Activated CD8-positive, alpha-beta memory T cell treated with anti-CD3 and anti-CD28 coated beads, Interleukin-2, amount 50 U/mL, for 4 hours (primary cell): Measurements from ENCODE around the gene RYR2.
"Not testable (repeated sequence)": the region's sequence is repeated elsewhere in the genome, so short reads cannot be mapped to it uniquely, and the experiment has no call there.

Source experiments
- DNase-seq: peaks from one replicate; pipeline ENCODE4 v3.0.0-alpha.2; 2020

The RYR2 gene

GRCh38 chr1:237590386-237590785 lies 548.4 kb downstream of the RYR2 start:
- no peak for DNase-seq

DNA sequence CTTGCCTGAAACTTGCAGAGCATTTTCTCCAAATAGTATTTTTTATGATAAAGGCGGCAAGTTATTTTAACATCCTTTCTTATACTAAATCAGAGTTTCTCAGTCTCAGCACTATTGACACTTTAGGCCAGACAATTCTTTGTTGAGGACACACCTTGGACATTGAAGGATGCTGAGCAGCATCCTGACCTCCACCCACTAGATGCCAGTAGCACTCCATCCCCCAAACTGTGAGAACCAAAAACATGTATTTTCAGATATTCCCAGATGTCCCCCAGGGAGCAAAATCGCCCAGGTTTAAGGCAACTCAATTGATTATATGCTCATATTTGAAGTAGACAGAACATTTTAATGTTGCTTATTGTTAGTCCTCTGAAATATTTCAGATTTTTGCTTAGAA lies 549.4 kb downstream of the RYR2 start:
- DNase-seq = no peak

DNA sequence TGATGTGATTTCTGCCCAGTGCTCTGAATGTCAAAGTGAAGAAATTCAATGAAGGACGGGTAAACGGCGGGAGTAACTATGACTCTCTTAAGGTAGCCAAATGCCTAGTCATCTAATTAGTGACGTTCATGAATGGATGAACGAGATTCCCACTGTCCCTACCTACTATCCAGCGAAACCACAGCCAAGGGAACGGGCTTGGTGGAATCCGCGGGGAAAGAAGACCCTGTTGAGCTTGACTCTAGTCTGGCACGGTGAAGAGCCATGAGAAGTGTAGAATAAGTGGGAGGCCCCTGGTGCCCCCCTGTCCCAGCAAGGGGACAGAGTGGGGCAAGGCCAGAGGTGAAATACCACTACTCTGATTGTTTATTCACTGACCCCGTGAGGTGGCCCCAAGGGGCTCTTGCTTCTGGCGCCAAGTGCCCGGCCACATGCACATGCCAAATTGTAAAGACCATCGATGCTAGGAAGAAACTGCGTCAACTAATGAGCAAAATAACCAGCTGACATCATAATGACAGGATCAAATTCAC lies 561.1 kb downstream of the RYR2 start:
- DNase-seq = not testable (repeated sequence)

- DNase-seq = no peak
Measured at GRCh38 chr1:237608433-237608832, 566.4 kb downstream of the RYR2 start.

GRCh38 chr1:237610157-237610556 lies 568.2 kb downstream of the RYR2 start:
- no peak for DNase-seq

DNA sequence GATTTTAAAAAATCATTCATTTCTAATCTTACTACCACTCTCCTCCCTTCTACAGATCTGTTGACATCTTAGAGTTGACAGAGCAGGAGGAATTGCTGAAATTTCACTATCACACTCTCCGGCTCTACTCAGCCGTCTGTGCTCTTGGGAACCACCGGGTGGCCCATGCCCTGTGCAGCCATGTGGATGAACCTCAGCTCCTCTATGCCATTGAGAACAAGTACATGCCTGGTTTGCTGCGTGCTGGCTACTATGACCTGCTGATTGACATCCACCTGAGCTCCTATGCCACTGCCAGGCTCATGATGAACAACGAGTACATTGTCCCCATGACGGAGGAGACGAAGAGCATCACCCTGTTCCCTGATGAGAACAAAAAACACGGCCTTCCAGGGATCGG lies 572.0 kb downstream of the RYR2 start:
- no peak for DNase-seq

GRCh38 chr1:237619553-237619952 lies 577.6 kb downstream of the RYR2 start:
- no peak for DNase-seq

DNA sequence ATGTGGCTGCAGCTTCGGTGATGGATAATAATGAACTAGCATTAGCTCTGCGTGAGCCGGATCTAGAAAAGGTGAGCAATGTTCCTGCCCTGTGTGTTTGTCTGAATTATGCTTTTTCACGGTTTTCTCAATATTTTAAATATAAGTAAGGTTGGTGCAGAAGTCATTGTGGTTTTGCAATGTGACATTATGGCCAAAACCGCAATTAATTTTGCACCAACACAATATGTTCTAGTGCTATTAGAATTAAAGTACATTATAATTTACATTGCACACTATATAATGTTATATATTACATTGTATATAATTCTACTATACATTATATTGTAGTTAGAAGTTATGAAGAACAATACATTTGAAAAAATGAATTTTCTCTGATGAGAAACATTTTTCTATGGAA lies 592.9 kb downstream of the RYR2 start:
- DNase-seq = no peak

GRCh38 chr1:237638555-237638954 lies 596.6 kb downstream of the RYR2 start:
- no peak for DNase-seq

- no peak for DNase-seq
Measured at GRCh38 chr1:237640011-237640671, 598.2 kb downstream of the RYR2 start.

DNA sequence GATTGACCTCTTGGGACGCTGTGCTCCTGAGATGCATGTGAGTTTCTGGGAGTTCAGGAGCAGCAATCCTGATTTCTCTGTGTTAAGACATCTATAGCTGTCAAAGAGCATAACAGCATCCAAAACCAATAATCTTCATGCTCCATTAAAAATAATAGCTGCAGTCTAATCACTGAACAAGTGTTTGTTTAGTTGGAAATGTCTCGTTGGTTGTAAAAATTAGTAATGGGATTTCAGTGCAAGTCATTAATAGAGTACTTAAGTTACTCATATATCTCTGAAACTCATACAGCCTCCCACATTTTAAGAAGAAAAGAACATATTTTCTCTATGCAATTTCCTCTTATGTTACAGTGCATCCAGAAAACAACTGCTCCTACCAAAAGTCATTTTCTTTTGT lies 599.0 kb downstream of the RYR2 start:
- no peak for DNase-seq

- no peak for DNase-seq
Measured at GRCh38 chr1:237650809-237651208, 608.8 kb downstream of the RYR2 start.

DNA sequence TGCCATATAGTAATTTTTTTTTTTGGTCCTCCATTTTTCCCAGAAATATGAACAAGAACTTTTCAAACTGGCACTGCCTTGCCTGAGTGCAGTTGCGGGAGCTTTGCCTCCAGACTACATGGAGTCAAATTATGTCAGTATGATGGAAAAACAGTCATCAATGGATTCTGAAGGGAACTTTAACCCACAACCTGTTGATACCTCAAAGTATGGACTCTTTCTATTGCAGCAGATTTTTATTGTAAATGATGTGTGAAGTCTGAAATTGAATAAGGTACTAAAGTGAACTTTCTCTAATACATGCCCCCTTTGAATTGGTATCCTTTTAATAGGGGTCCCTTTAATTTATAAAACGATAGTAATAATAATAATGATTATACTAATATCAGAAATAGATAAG lies 613.8 kb downstream of the RYR2 start:
- DNase-seq = no peak

DNA sequence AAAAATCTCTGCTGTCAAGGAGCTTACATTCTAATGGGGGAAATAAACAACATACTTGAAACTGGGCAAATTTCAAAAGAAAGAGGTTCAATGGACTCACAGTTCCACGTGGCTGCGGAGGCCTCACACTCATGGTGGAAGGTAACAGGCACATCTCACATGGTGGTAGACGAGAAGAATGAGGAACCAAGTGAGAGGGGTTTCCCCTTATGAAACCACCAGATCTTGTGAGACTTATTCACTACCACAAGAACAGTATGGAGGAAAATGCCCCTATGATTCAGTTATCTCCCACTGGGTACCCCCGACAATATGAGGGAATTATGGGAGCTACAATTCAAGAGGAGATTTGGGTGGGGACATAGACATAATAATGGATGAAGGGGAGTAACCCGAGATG lies 622.4 kb downstream of the RYR2 start:
- no peak for DNase-seq

DNA sequence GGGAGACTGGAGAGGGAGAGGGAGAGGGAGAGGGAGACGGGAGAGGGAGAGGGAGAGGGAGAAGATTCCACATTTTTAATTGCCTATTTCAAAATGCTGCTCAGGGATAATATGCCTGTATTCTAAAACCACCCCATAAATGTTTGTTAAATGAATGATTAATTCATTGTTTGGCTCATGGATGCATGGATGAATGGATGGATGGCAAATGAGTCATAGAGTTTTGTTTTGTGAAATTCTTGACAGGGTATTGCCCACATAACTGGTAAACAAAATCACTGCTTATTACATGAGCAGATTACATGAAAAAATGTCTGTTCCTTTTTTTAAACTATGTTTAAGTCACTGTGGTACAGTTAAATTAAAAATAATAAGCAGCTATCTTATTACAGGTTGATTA lies 628.3 kb downstream of the RYR2 start:
- DNase-seq = no peak

- no peak for DNase-seq
Measured at GRCh38 chr1:237671262-237671661, 629.3 kb downstream of the RYR2 start.

- DNase-seq = no peak
Measured at GRCh38 chr1:237671935-237672334, 630.0 kb downstream of the RYR2 start.

DNA sequence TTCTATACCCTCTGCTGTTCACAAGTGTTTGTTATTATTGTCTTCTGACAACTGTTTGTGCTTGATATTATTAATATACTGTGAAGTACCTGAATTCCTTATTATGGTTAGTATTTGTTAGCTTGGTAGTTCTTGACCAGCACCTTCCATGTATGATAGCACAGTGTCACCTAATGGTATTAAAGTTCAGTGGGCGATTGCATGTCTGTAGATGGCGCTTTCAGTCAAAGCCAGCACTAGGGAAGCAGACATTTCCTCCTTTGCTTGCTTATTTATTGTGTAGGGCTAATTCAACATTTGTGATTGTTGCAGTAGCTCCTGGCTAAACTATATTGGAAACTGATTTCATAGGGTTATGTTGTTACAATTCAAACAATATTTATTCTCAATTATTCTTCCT lies 630.8 kb downstream of the RYR2 start:
- no peak for DNase-seq

GRCh38 chr1:237673631-237674030 lies 631.6 kb downstream of the RYR2 start:
- DNase-seq = no peak

DNA sequence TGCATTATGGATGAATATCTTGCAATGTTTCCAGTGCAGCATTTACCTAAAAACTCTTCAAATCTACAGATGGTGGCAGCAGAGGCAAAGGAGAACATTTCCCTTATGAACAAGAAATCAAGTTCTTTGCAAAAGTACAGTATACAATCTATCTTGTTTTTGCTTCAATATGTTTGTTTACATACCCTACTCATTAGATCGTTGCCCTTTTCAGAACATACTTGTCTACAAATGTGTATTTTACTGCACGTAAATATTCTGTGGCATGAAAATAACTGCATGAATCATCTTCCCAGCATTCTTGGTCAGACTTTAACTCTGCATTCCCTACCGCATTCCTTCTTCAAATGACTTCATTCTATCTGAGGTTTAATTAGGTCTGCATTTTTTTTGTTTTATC lies 636.0 kb downstream of the RYR2 start:
- no peak for DNase-seq

- no peak for DNase-seq
Measured at GRCh38 chr1:237679687-237680086, 637.7 kb downstream of the RYR2 start.

GRCh38 chr1:237681210-237681609 lies 639.2 kb downstream of the RYR2 start:
- no peak for DNase-seq

- no peak for DNase-seq
Measured at GRCh38 chr1:237684236-237684635, 642.3 kb downstream of the RYR2 start.

DNA sequence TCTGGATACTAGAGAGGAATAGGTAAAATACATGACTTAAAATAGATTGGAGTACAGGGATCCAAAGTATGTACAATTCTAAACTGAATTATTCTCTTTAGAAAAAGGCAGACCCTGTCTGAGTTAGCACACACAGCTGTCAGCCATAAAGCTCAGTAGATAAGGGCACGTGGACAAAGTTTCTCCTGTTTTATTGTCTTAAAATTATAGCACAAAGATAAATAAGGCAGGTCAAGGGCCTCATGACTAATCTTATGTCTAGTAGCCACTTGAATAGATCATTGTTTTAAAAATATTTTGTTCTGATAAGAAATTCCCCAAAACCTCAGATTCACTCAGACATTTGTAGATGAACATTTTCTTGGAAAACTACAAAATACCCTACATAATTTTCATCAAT lies 643.6 kb downstream of the RYR2 start:
- DNase-seq = no peak

- no peak for DNase-seq
Measured at GRCh38 chr1:237687804-237688203, 645.8 kb downstream of the RYR2 start.
